K562 (cell line): ENCODE data around the gene HNRNPA3. TPM values are rescaled to one million over a fixed set of nuclear protein-coding genes. Genes with fewer than 3 reads are reported as not detected.
A peak's percentile ranks its signal among the peaks of the same experiment; 100 is the strongest.

ENCODE experiments used
- BHLHE40 ChIP-seq: IDR thresholded peaks from 2 replicates; pipeline ENCODE4 v1.6.1; 2011; ENCODE audit warnings: low read length, improper control_type of control experiment
- COPS2 ChIP-seq: fragments of 450-650 bp; conservative IDR thresholded peaks from 2 replicates; pipeline ENCODE4 v1.6.1; 2016; ENCODE audit warnings: mild to moderate bottlenecking, moderate library complexity
- ETS2 ChIP-seq: IDR thresholded peaks from 2 replicates; pipeline ENCODE4 v1.6.1; 2016; ENCODE audit warnings: borderline replicate concordance, missing genetic modification characterization, mild to moderate bottlenecking, moderate library complexity, missing compliant biosample characterization; ENCODE audit not compliant: poor library complexity, severe bottlenecking
- GABPA ChIP-seq: fragments of 200-800 bp; sonication (Bioruptor generic); conservative IDR thresholded peaks from 2 replicates; pipeline ENCODE4 v1.6.1; 2016; ENCODE audit warnings: low read depth, missing genetic modification characterization, missing compliant biosample characterization
- GATAD2A ChIP-seq: fragments of 450-650 bp; IDR thresholded peaks from 2 replicates; pipeline ENCODE4 v1.6.1; 2017
- KLF16 ChIP-seq: IDR thresholded peaks from 2 replicates; pipeline ENCODE4 v1.6.1; 2016; ENCODE audit warnings: antibody characterized with exemption
- MTA1 ChIP-seq: fragments of 450-650 bp; IDR thresholded peaks from 2 replicates; pipeline ENCODE4 v1.6.1; 2017; ENCODE audit warnings: borderline replicate concordance
- POLR2B ChIP-seq: fragments of 450-650 bp; IDR thresholded peaks from 2 replicates; pipeline ENCODE4 v1.6.1; 2018; ENCODE audit warnings: low read depth; ENCODE audit not compliant: partially characterized antibody
- SIN3A ChIP-seq, 2 experiments: fragments of 150-350 bp in 1 of 2; IDR thresholded peaks; 2 replicates each; pipeline ENCODE4 v1.6.1; 2011 to 2016; ENCODE audit warnings: borderline replicate concordance in 2 of 2, low read depth in 2 of 2, low read length in 2 of 2, mild to moderate bottlenecking in 2 of 2, moderate library complexity in 2 of 2; ENCODE audit not compliant: control insufficient read depth in 1 of 2
- SIN3B ChIP-seq: fragments of 450-650 bp; IDR thresholded peaks from 2 replicates; pipeline ENCODE4 v1.6.1; 2017; ENCODE audit warnings: low read depth, mild to moderate bottlenecking, moderate library complexity
- ZBTB5 ChIP-seq: fragments of 450-650 bp; IDR thresholded peaks from 2 replicates; pipeline ENCODE4 v1.6.1; 2017; ENCODE audit warnings: antibody characterized with exemption
- ZEB2 ChIP-seq: fragments of 450-650 bp; IDR thresholded peaks from 2 replicates; pipeline ENCODE4 v1.6.1; 2016
- ZFP1 ChIP-seq: fragments of 450-650 bp; formaldehyde crosslinking; IDR thresholded peaks from 2 replicates; pipeline ENCODE4 v1.4.0; 2020; ENCODE audit warnings: mild to moderate bottlenecking, mixed read lengths
- ZFPM2 ChIP-seq: fragments of 250-450 bp; sonication (Bioruptor Pico); IDR thresholded peaks from 2 replicates; pipeline ENCODE4 v1.5.1; 2022; ENCODE audit warnings: mild to moderate bottlenecking
- ZNF175 ChIP-seq: fragments of 200-800 bp; sonication (Bioruptor generic); IDR thresholded peaks from 2 replicates; pipeline ENCODE4 v1.6.1; 2016; ENCODE audit warnings: low read depth, mild to moderate bottlenecking, missing genetic modification characterization, missing compliant biosample characterization
- ZNF431 ChIP-seq: sonication (generic); formaldehyde crosslinking; IDR thresholded peaks from 2 replicates; pipeline ENCODE4 v1.8.0; 2022; ENCODE audit warnings: mild to moderate bottlenecking, missing genetic modification reagents
- ZNF764 ChIP-seq: fragments of 250-450 bp; sonication (Bioruptor Pico); IDR thresholded peaks from 2 replicates; pipeline ENCODE4 v1.4.0; 2020; ENCODE audit warnings: low read depth, mild to moderate bottlenecking, moderate library complexity
- polyA plus RNA-seq, 8 experiments: library from polyadenylated mRNA; depleted of rRNA in 4 of 8; stranded (reverse) in 5 of 8; unstranded in 3 of 8; fragments of >200 nt; fragmentation: Nextera tagmentation in 2 of 8; fragmentation: Illumina TruSeq in 1 of 8; extraction: Ambion mirVana in 2 of 8; extraction: Trizol in 1 of 8; gene quantifications; 2 replicates each; pipeline versions ENCODE4 v1.2.1 to v1.2.3, GENCODE V29; 2011 to 2014; ENCODE audit warnings: inconsistent platforms in 1 of 8, missing spikeins in 1 of 8
- total RNA-seq, 7 experiments: library from RNA; depleted of rRNA in 6 of 7; stranded (reverse); fragments of >200 nt in 6 of 7; fragmentation: Illumina TruSeq in 2 of 7; extraction: Trizol in 2 of 7; gene quantifications; 2 replicates each; pipeline versions ENCODE4 v1.2.1 to v1.2.3, GENCODE V29; 2011 to 2021; ENCODE audit warnings: low replicate concordance in 1 of 7
- TF ChIP-seq, protein P1 (sequence below), 2 experiments: fragments of 200-800 bp in 1 of 2; sonication (Bioruptor generic) in 1 of 2; sonication (generic) in 1 of 2; formaldehyde crosslinking in 1 of 2; IDR thresholded peaks in 1 of 2; conservative IDR thresholded peaks in 1 of 2; 2 replicates each; pipeline versions ENCODE4 v1.5.0 to v1.6.1; 2016 to 2020; ENCODE audit warnings: missing compliant biosample characterization in 1 of 2, missing genetic modification characterization in 1 of 2, missing genetic modification reagents in 1 of 2
- TF ChIP-seq, protein P2 (sequence below): fragments of 450-650 bp; IDR thresholded peaks from 2 replicates; pipeline ENCODE4 v1.6.1; 2014; ENCODE audit warnings: low read depth, mild to moderate bottlenecking, moderate library complexity, borderline replicate concordance
- TF ChIP-seq, protein P3 (sequence below): sonication (generic); formaldehyde crosslinking; IDR thresholded peaks from 2 replicates; pipeline ENCODE4 v1.5.0; 2020; ENCODE audit warnings: missing genetic modification reagents

Gene HNRNPA3
- total and polyA plus RNA-seq, 9 of the 15 experiments (the other 6 are each of a cell fraction or from before 2014, with no cell fraction given), result 72.8 to 428 (median 192) TPM

DNA sequence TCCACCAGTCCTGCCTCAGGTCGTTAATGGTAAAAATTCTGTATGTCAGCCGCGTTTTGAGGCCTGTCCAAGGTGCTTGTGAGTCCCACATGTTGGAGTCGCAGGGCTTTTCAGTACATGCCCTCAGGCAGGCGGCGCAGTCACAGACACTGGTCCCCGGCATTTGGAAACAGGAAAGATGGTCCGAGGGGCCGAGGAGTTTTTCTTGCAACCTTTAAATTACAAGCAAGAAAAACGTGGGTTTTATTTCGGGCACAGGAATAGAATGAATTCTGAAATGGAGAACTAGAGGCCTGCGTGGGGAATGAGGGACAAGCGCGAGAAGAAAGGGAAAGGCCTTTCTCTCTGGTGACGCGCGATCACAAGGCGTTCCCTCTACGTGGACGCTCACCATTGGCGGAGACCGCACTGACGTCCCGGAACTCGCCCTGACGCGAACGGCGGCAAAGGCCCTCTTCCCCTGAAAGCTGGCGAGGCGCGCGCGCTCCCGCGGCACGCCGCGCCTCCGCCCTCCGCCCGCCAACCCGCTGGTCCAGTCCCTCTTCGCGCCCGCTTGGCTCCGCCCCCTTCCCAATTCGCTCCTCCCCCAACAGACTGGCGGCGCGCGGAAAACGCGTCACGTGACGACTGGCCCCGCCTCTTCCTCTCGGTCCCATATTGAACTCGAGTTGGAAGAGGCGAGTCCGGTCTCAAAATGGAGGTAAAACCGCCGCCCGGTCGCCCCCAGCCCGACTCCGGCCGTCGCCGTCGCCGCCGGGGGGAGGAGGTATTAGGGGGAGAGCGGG is at the start of gene HNRNPA3 (continued):
- no peak for TF ChIP-seq ZBTB5
- no peak for TF ChIP-seq ZFP1
- TF ChIP-seq BHLHE40, result peak; percentile 75
- TF ChIP-seq ETS2, result no peak
- no peak; the same call in 1 of the 2 replicates for TF ChIP-seq ZNF175 (CRISPR knock-in tag)
- peak; percentile 98 for TF ChIP-seq POLR2B
- TF ChIP-seq GABPA (tag), result peak; percentile 91; the same call in 1 of the 2 replicates
- TF ChIP-seq ZNF431 (CRISPR knock-in tag), result no peak; the same call in 1 of the 2 replicates
- TF ChIP-seq ZEB2, result 0 out of 2 replicates have a peak, but pooled peaks have one; percentile 16
- TF ChIP-seq, protein P1, sequence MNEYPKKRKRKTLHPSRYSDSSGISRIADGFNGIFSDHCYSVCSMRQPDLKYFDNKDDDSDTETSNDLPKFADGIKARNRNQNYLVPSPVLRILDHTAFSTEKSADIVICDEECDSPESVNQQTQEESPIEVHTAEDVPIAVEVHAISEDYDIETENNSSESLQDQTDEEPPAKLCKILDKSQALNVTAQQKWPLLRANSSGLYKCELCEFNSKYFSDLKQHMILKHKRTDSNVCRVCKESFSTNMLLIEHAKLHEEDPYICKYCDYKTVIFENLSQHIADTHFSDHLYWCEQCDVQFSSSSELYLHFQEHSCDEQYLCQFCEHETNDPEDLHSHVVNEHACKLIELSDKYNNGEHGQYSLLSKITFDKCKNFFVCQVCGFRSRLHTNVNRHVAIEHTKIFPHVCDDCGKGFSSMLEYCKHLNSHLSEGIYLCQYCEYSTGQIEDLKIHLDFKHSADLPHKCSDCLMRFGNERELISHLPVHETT (CRISPR knock-in tag; conservative IDR thresholded peaks at IDR 0.05 in 1 of 2, IDR thresholded peaks at IDR 0.05 in 1 of 2), result no peak; a peak in 1 of 4 replicates
- peak in 1 of 2 experiments; percentile 50; a peak in 1 of 4 replicates for TF ChIP-seq SIN3A (IDR thresholded peaks at IDR 0.05; ENCODE audit: borderline replicate concordance in 2 of 2, control insufficient read depth in 1 of 2, low read depth in 2 of 2, low read length in 2 of 2)
- TF ChIP-seq, protein P2, sequence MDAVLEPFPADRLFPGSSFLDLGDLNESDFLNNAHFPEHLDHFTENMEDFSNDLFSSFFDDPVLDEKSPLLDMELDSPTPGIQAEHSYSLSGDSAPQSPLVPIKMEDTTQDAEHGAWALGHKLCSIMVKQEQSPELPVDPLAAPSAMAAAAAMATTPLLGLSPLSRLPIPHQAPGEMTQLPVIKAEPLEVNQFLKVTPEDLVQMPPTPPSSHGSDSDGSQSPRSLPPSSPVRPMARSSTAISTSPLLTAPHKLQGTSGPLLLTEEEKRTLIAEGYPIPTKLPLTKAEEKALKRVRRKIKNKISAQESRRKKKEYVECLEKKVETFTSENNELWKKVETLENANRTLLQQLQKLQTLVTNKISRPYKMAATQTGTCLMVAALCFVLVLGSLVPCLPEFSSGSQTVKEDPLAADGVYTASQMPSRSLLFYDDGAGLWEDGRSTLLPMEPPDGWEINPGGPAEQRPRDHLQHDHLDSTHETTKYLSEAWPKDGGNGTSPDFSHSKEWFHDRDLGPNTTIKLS, result peak; percentile 82
- peak; percentile 97 for TF ChIP-seq MTA1
- no peak for TF ChIP-seq KLF16
- 0 out of 2 replicates have a peak, but pooled peaks have one; percentile 51 for TF ChIP-seq ZNF764 (CRISPR knock-in tag)
- TF ChIP-seq GATAD2A, result no peak
- no peak for TF ChIP-seq SIN3B
- TF ChIP-seq, protein P3, sequence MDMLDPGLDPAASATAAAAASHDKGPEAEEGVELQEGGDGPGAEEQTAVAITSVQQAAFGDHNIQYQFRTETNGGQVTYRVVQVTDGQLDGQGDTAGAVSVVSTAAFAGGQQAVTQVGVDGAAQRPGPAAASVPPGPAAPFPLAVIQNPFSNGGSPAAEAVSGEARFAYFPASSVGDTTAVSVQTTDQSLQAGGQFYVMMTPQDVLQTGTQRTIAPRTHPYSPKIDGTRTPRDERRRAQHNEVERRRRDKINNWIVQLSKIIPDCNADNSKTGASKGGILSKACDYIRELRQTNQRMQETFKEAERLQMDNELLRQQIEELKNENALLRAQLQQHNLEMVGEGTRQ, result peak; percentile 93
- TF ChIP-seq COPS2, result no peak
- no peak for TF ChIP-seq ZFPM2 (CRISPR knock-in tag)
